NCI-H2081 treated with DMSO at 0.1 percent for 48 hours (cell line): ENCODE measurements around the gene NOS3.
"Not testable (repeated sequence)": the region's sequence is repeated elsewhere in the genome, so short reads cannot be mapped to it uniquely, and the experiment has no call there.

Experiments used
- DNase-seq: peaks from one replicate; lab custom pipeline; 2025; lab: John Stamatoyannopoulos, UW

The NOS3 gene

DNA sequence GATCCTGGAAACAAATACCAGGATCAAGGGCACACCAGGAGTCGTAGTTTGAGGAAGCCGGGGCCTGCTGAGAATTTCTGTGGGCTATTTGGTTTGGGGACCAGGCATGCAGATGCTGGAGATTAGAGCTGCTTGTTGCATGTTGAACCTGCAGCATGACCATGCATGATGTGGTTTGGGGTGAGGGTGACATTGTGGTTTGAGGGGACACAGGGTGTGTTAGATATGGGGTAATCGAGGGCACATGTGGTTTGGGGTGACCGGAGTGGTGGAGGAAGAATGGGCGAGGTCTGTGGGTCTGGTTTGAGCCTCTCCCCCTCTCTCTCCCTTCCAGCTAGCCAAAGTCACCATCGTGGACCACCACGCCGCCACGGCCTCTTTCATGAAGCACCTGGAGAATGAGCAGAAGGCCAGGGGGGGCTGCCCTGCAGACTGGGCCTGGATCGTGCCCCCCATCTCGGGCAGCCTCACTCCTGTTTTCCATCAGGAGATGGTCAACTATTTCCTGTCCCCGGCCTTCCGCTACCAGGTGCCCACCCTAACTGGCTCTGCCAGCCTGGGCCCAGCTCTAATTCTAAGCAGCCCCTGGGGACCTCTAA, 10.2 kb downstream of the NOS3 start:
- no peak for DNase-seq

DNA sequence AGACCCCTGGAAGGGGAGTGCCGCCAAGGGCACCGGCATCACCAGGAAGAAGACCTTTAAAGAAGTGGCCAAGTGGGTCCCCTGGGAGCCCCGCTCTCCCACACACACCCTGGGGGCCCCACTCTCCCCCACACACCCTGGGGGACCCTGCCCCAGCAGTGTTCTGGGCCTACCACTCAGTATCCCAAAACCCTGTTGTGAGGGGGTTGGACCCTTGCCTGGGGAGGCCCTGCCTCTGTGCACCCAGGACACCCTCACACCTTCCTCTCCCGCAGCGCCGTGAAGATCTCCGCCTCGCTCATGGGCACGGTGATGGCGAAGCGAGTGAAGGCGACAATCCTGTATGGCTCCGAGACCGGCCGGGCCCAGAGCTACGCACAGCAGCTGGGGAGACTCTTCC, 10.7 kb downstream of the NOS3 start:
- DNase-seq, result no peak

DNA sequence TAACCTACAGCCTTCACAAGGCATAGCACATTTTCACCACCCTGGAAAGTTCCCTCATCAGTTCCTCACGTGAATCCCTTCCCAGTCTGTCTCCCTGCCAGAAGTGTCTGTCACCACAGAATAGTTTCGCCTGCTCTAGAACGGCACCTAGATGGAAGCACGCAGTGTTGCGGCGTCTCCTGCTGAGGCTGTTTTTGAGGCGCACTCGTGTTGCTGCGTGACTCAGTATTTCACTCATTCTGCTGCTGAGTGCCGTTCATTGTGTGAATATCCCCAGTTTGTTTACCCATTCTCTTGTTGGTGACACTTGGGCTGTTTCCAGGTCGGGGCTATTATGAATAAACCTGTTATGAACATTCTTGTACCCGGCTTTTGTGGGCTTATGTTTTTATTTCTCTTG, 12.8 kb downstream of the NOS3 start:
- DNase-seq, result no peak

DNA sequence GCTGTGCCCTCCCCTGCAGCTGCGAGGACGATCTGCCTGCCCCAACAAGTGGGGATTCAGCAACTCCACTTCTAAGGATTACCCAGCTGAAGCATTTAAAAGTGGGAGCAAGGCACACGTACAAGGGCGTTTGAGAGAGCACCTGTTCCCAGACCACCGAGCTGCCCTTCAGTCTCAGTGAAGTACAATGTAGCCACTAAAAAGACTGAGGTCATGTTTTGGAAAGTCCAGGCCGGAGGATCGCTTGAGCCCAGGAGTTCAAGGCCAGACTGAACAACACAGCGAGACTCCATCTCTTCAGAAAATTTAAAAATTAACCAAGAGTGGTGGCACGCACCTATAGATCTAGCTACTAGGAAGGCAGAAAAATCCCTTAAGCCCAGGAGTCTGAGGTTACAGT, 14.7 kb downstream of the NOS3 start:
- no peak for DNase-seq

DNA sequence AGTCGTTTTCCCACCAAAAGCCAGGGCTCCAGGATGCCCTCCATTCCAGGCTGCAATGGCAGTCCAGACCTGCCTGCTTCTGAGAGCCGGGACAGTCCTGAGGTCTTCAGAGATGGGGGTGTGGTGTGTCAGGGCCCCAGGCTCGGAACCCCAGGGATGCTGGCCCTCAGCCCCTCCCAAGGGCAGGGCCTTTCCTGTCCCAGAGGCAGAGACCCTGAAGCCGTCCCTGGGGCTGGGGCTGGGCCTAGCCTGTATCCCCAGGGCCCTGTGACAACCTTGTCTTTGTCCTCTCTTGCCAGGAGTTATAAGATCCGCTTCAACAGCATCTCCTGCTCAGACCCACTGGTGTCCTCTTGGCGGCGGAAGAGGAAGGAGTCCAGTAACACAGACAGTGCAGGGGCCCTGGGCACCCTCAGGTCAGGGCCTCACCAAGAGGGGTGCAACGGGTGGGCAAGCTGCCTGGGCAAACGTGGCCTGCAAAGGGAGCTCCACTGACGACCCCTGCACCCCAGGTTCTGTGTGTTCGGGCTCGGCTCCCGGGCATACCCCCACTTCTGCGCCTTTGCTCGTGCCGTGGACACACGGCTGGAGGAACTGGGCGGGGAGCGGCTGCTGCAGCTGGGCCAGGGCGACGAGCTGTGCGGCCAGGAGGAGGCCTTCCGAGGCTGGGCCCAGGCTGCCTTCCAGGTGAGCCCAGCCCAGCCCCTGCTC, 15.9 kb downstream of the NOS3 start:
- DNase-seq, result no peak

DNA sequence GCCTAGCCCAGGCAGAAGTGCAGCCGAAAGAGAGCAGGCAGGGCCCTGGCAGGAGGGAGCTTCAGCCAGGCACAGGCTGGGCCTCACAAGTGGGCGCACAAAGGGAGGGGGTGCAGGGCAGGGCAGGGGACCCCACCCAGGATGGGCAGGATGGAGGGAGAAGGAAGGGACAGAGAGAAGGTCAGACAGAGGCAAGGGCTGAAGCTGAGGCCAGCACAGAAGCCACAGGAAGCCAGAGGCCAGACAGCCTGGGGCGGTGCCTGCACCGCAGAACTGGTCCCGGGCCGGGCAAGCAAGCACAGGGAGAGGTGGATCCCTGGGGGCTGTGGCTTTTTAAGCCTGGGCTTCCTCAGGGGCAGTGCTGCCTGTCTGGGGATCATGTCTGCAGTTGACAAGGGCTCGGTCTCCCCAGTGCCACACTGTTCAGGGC, 16.7 kb downstream of the NOS3 start:
- DNase-seq, result no peak

DNA sequence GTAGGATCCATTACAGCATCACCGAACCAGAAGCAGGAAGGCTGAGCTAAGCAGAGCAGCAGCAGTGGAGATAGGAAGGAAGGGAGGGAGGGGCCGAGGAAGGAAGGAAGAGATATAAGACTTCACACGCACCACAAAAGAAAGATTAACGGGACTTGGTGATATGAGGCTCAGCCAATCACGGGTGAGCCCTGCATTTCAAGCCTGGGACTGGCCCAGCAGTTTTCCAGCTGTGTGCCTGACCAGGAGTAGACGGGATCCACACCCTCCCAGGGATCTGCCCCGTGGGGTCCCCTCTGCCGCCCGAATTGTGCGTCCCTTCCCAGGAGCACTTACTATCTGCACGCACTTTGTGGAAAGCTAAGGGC, 17.3 kb downstream of the NOS3 start:
- no peak for DNase-seq

DNA sequence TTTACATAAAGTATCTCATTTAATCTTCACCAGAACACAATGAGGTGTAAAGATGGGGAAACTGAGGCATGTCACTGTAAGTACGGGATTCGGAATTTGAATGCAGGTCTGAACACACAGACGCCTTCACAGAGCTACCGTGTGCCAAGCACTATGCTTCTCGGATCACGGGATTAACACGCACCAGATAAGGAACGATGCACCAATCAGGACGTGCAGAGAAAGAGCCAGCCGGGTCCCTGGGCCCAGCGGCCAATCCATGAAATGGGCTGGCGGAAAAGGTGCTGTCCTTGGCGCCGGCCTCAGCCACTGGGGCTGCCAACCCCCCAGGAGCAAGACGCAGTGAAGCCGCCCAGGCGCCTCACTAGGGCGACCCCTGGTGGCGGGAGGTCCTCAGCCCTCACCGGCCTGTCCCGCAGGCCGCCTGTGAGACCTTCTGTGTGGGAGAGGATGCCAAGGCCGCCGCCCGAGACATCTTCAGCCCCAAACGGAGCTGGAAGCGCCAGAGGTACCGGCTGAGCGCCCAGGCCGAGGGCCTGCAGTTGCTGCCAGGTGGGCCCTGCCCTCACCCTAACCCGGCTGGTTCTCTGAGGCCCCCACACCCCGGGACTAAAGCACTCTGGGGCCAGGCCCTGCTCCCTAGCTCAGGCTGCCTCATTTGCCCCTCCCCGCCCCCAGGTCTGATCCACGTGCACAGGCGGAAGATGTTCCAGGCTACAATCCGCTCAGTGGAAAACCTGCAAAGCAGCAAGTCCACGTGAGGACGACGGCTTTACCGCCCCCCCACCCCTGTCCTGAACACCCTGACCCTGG, 17.9 kb downstream of the NOS3 start:
- no peak for DNase-seq

DNA sequence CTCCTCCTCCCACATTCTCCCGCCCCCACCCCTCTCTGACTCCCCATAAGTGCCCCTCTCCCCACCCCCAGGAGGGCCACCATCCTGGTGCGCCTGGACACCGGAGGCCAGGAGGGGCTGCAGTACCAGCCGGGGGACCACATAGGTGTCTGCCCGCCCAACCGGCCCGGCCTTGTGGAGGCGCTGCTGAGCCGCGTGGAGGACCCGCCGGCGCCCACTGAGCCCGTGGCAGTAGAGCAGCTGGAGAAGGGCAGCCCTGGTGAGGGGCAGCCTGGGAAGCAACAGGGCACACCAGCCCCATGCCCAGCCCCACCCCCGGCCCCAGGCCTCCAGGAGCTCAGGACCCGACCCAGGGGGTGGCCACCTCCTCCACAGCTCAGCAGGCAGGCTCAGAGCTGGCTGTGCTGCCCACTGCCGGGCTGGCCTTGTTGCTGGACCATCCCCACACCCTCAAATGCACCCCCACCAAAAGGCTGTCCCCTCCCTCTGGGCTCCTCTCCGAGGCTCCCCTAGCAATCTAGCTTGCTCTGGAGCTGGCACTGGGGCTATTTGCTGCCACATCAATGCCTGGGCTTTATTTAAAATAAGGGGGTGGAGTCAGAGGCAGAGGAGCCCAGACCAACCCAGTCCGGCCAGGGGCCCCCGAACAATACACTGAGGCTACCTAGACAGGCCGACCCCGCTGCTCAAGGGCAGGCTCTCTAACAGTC, 18.7 kb downstream of the NOS3 start:
- no peak for DNase-seq

DNA sequence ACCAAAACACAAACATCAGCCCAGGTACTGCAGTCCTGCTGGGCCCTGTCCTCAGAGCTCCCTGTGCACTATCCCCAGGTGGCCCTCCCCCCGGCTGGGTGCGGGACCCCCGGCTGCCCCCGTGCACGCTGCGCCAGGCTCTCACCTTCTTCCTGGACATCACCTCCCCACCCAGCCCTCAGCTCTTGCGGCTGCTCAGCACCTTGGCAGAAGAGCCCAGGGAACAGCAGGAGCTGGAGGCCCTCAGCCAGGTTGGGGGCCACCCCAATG, 19.2 kb downstream of the NOS3 start:
- no peak for DNase-seq

DNA sequence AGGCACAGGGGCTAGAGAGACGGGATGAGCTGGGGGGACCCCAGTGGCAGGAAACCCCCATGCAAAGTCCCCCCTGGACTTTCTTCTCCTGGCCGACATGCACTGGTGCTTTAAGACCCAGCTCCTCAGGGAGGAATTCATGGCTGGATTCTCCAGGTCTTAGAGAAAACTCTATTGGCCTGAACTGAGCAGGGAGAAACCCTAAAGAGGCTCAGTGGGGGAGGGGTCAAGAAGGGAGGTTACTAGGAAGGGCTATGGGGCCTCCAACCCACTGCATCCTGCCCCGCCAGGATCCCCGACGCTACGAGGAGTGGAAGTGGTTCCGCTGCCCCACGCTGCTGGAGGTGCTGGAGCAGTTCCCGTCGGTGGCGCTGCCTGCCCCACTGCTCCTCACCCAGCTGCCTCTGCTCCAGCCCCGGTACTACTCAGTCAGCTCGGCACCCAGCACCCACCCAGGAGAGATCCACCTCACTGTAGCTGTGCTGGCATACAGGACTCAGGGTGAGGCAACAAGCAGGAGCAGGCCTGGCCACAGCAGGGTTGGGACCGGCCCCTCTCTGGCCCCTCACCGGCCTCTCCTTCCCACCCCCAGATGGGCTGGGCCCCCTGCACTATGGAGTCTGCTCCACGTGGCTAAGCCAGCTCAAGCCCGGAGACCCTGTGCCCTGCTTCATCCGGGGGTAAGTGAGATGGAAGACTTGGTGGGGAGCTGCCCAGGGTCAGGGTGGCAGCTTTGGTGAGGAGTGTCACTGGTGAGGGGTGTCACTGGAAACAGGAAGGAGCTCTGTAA, 19.7 kb downstream of the NOS3 start:
- DNase-seq, result no peak

DNA sequence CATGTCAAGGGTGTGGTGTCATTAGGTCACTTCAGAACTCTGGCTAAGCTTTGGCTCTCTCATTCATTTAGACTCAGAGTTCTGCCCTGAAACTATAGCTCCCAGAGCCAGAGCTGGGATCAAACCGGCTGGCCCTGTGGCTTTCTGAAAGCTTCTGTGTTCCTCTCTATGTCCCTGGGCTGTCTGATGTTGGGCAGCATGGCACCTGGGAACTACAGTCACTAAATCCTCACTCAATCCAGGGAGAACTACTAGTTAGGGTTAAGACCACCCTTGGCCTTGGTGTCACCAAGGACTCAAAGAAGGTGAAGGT, 20.2 kb downstream of the NOS3 start:
- DNase-seq, result no peak

DNA sequence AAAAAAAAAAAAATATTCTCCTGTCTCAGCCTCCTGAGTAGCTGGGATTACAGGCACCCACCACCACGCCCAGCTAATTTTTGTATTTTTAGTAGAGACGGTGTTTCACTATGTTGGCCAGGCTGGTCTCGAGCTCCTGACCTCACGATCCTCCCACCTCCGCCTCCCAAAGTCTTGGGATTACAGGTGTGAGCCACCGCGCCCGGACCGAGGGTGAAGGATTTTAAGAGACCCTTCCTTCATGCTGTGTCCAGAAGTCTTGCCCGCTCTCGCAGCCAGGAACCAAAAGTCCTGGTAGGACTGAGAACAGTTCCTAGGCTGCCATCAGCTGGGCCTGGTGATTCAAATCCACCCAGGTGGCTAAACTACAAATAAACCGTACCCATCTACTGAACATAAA, 20.8 kb downstream of the NOS3 start:
- not testable (repeated sequence) for DNase-seq

DNA sequence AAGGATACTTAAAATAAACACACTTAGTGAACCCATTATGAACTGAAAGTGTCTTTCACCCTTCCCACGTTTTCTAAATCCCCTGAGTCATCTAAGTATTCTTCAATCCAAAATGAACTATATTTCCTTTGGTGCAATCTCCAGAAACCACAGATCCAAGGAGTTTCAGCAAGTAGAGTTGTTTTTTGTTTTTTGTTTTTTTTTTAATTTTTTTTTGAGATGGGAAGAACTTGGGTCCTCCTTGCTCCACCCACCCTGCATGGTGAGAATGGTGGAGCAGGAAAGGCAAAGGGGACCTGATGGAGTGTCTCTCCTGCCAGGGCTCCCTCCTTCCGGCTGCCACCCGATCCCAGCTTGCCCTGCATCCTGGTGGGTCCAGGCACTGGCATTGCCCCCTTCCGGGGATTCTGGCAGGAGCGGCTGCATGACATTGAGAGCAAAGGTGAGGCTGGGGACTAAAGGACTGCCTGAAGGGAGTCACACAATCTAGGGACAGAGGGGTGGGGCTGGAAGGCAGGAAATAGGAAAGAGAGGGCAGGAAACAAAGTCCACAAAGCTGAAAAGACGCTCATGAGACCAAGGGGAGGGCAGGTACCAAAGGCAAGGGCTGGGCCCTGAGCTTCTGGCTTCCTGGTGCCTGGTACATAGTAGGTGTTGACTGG, 21.3 kb downstream of the NOS3 start:
- no peak for DNase-seq

DNA sequence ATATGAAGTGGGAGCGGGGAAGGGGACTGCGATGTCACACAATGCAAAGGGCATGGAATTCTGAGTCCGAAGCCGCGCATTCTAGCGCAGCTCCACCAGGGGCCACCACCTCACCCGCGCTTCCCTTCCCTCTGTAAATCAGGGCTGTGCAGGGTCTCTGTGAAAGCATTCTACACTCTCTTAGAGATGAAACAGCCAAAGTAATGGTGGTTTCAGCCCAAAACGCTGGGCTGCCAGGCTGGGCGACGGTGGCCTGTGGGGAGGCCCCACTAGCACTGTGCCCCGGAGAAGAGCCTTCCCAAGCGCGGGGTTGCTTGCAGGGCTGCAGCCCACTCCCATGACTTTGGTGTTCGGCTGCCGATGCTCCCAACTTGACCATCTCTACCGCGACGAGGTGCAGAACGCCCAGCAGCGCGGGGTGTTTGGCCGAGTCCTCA, 22.1 kb downstream of the NOS3 start:
- no peak for DNase-seq

DNA sequence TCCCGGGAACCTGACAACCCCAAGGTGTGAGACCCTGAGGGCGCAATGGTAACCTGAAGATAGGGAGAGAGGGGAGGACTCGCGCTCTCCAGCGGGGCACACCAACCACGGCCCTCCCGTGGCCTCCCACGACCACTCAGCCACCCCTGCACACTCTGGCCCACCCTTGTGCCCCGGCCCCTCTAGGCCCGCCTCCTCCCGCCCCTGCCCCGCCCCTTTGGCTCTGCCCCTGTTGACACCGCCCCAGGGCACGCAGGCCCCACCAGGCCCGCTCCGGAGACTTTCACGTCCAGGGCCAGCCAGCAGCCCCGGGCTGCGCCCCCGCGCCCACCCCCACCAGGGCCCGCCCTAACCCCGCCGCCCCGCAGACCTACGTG, 22.5 kb downstream of the NOS3 start:
- DNase-seq, result no peak

DNA sequence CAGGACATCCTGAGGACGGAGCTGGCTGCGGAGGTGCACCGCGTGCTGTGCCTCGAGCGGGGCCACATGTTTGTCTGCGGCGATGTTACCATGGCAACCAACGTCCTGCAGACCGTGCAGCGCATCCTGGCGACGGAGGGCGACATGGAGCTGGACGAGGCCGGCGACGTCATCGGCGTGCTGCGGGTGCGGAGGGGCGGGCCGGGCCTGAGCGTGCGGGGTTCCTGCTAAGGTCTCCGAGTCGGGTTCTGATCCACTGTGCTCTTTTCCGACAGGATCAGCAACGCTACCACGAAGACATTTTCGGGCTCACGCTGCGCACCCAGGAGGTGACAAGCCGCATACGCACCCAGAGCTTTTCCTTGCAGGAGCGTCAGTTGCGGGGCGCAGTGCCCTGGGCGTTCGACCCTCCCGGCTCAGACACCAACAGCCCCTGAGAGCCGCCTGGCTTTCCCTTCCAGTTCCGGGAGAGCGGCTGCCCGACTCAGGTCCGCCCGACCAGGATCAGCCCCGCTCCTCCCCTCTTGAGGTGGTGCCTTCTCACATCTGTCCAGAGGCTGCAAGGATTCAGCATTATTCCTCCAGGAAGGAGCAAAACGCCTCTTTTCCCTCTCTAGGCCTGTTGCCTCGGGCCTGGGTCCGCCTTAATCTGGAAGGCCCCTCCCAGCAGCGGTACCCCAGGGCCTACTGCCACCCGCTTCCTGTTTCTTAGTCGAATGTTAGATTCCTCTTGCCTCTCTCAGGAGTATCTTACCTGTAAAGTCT, 23.1 kb downstream of the NOS3 start:
- no peak for DNase-seq

DNA sequence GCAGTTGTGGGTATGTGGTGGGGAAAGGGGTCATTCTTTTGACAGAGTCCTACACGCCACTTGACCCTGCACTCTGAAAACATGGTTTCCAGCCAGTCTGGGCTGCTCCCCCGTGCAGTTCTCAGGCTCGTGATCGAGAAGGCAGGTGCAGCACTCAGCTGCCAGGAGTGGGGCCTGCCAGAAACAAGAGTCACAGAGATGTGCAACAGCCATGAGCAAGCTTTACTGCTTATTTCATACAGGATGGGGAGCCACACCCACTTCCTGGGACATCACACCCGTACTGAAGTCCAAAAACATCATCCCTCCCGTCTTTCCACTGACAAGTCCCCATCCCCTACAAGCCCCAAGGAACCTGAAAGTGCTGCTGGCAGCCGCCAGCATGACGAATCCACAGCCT, 24.1 kb downstream of the NOS3 start:
- no peak for DNase-seq

DNA sequence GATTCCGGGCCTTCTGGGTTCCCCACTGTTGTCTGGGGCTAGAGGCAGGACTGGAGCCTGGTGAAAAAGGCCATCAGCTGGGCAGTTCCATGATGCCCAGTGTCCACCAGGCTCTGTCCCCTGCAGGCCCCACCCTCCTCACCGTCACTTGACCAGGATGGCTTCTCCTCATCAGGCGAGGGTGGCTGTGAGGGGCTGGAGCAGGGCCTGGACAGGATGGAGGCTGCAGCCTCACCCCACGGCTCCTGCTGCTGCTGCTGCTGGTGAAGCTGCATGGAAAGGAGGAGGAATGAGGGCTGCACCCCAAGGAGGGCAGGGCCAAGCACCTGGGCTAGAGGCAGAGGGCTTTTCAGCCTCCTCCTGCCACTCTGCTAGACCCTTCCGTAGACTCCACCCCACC, 25.1 kb downstream of the NOS3 start:
- DNase-seq, result no peak

DNA sequence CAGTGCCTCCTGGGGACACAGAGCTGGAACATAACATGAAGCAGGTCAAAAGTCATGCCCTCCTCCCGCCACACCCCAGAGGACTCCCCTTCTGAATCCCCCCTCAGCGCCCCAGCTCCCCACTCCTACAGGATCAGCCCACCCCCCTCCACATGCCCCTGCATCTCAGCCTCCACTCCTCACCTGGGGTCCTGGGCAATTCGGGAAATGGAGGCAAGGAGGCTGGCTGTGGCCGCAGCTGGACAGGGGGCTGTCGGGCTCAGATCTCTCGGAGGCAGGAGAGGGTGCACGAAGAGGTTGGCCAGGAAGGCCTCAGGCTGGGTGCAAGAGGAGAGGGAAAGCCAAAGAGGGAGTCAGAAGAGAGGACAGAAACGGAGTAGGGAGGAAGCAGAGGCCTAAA, 25.7 kb downstream of the NOS3 start:
- DNase-seq, result no peak

DNA sequence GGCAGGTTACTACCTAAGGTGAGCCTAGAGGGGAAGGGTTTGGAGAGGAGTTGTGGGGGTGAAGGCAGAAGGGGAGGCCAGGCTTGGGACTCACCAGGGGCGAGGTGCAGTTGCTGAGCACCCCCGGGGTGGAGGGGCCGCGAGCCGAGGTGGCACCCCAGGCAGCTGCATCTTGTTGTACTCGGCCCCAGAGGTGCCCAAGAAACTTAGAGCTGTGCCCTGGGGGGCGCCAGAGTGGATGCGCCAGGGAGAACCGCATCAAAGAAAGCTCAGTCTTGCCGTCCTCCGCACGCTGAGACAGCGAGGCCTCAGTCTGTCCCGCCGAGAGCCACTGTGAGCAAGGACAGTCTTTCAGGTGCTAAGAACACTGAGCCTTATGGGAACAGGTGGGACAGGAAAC, 26.1 kb downstream of the NOS3 start:
- no peak for DNase-seq
